Fibroblast of upper back skin (primary cell): ENCODE measurements around the gene IL24.

Experiments used
- DNase-seq: peaks from one replicate; pipeline ENCODE4 v3.0.0-alpha.2; 2013

IL24 gene

DNA sequence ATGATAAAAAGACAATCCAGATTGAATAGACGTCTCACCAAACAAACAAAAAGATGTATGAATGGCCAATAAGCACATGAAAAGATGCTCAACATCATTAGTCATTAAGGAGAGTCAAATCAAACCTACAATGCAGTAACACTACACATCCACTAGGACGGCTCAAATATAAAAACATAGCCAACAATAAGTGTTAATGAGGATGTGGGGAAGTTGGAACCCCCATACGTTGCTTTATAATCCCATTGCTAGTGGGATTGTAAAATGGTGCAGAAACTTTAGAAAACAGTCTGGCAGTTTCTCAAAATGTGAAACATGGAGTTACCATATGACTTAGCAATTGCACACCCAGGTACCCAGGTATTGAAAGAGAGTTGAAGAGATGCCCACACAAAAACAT is 14.7 kb upstream of the IL24 start:
- DNase-seq: no peak

DNA sequence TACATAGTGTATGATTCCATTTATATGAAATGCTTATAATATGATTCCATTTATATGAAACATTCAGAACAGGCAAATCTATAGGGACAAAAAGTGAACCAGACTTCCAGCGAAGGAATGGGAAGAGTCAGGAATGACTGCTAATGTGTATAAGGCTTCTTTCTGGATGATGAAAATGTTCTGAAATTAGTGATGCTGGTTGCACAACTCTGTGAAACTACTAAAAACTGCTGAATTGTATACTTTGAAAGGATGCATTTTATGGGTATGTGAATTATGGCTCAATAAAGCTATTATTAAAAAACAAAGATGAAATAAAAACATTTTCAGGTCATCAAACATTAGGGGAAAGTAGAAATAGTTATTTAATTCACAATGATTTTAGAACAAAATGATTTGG is 14.1 kb upstream of the IL24 start:
- peak; percentile 44 for DNase-seq

DNA sequence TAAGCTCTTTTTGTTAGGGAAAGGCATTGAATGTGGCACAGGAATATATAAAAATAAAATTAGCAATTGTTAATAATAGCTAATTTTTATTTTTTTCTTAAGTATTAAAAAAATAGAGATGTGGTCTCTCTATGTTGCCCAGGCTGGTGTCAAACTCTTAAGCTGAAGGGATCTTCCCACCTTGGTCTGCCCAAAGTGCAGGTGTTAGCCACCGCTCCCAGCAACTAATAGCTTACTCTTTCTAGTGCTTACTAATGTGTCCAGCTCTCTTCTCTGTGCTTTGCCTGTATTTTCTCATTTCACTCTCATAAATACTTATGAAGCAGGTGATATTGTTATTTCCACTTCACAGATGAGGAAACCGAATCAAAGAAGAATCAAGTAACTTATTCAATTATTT is 13.4 kb upstream of the IL24 start:
- DNase-seq: no peak

DNA sequence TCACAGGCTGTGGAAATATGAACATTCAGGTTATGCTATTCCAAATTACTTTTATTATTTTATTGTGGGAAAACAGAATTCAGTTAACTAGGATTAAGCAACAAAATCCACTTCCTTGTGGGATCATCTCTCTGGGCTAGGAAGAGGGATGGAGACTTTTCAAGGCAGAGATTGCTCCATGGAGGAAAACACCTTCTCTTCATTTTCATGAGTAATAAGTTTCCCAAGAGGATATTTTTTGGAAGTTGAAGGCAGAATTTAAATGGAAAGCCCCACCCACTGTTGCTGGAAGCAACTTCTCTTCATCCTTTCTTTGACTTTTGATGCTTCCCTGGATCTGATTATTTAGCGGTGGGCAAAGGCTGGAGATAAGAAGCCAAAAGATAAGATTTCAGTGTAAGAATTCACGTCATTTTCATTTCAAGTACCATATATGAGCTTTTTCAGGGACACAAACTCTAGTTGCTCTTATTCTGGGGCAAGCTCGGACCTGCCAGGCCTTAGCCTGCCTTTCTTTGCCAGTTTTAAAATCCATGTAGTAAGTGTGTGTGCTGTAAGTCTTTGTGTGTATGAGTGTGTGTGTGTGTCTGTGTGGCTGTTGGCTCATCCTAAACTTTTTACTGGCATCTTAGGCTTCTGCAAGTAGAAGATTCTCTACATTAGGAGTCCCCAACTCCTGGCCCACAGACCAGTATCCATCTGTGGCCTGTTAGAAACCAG is 11.7 kb upstream of the IL24 start:
- no peak for DNase-seq

DNA sequence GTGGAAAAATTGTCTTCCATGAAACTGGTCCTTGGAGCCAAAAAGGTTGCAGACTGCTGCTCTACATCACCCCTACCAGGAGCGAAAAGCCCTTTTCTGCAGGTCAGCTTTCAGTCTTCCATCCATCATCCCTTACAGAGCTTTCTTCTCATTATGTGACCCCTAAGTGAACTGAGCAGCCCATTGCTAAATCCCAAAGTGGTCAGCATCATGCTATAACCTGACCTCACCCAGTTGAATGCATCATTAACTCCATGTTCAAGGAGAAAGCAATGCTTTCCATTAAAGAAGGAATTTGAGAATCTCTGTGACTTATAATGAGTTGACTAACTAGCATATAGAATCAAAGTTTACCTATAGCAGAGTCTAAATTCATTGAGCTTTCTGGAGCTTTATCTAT is 10.4 kb upstream of the IL24 start:
- DNase-seq: no peak

DNA sequence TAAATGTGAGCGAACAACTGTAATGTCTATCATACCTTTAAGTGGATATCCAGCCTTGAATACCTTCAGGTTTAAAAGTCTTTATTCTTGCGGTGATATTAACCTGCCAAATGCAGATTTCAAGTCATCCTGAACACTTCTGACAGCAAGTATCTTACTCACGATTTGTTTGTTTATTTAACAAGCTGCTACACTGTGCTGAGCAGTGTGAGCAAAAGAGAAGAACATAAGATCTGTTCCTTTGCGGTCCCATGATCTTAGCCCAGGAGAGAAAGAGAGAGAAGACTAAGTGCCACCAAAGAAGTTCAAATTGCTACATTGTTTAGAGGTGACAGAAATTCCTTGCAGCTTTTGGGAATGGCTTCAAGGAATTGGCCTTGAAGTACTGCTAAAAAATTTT is 9.5 kb upstream of the IL24 start:
- DNase-seq: no peak

DNA sequence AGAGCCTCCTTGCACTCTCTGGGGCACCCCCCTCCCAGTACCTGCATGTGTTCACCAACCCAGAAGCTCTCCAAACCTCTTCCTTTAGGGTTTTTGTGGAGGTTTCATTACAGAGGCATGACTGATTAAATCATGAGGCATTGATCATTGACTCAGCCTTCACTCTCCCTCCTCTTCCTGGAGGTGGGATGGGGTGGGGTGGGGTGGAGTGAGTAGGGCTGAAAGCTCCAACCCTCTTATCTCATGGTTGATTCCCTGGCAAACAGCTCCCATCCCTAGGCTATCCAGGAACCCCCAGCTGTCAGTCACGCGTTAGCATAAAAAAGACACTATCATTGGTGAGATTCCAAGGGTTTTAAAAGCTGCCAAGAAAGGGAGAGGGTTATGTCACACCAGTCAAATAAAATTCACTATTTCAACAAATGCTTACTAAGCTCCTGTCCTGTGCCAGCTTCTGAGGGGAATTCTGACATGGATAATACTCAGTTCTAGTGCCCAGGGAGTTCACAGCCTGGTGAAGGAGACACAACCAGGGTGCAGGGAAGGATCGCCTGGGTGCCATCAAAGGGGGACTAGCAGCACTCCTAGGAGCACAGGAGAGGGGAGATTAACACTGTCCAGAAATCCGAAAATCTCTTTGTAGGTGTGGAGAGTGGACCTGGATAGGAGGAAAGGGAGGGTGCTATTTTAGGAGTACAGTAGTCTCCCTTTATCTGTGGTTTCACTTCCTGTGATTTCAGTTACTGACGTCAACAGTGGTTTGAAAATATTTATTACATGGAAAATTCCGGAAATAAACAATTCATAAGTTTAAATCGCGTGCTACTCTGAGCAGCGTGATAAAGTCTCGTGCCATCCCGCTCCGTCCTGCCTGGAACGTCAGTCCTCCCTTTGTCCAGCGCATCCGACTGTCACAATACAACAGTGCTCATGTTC is 6.8 kb upstream of the IL24 start:
- DNase-seq: peak; percentile 57

DNA sequence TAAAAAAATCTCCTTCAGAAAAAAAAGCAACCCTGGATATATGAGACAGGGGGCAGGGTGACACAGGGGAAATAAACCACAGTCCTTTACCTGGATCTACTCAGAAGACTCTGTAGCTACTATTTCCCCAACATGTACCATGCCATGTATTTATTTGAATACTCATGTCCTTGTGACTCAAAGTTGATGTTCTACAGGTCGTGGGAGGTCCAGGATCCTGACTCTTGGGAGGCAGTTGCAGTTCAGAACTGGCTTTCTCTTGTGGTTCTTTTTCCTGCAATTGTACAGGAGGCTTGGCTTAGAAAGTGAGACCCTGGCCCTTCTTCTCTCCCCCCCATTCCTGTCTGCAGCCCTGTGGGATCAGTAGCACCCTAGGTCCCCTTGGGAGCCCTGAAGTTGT is 5.8 kb upstream of the IL24 start:
- no peak for DNase-seq

DNA sequence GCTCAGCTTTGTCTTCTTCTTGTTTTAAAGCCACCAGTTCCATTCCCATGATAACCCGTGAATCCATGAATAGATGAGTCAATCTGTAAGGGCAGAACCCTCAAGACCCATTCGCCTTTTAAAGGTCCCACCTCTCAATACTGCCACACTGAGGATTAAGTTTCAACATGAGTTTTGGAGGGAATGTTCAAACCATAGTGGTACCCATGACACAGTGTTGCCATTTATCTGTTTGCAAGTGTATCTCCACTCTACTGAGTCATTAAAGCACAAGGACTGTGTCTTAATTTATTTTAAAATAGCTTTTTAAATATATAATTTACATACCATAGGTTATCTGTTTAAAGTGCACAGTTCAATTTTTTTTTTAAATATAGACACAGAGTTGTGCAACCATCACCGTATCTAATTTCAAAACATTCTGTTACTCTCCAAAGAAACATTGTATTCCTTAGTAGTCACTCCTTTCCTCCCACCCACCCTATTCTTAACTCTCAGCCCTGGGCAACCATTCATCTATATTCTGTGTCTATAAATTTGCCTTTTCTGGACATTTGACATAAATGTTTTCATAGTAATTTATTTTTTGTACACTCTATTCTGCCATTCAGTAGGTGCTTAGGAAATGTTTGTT is 4.8 kb upstream of the IL24 start:
- peak; percentile 52 for DNase-seq

DNA sequence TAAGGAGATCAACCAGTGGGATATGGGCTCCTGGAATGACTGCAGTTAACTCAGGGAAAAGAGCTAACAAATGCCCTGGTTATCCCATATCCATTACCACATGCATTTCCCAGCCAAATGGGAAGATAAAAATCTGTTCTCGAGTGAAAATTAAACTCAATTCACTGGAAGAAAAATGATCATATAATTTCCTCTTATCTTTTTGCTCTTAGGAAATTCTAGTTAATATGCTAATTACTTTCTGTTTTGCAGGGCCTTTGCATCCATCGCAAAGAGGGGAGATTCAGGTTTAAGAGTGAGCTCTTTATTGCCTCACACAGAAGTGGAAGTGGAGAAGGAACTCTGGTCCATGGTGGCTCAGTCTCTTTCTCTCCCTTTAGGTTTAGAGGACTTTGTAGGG is 3.9 kb upstream of the IL24 start:
- DNase-seq: no peak

DNA sequence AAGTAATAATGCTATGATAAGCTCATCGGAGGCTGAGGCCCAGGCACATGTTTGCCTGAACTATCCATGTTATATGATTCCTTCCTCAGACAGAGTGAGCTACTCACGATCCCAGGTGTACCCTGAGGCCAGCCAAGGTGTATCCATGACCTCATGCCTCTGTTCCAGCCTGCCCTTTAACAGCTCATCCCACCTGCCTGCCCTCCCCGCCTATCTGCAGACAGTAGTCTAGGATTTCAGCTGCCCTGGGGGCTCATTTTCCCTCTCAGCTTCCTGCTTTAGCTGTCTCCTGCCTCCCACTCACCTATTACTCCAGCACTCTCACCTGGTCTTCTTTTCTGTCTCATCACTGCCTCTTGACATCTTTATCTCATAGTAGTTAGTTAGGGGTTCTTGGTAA is 1.9 kb upstream of the IL24 start:
- no peak for DNase-seq

DNA sequence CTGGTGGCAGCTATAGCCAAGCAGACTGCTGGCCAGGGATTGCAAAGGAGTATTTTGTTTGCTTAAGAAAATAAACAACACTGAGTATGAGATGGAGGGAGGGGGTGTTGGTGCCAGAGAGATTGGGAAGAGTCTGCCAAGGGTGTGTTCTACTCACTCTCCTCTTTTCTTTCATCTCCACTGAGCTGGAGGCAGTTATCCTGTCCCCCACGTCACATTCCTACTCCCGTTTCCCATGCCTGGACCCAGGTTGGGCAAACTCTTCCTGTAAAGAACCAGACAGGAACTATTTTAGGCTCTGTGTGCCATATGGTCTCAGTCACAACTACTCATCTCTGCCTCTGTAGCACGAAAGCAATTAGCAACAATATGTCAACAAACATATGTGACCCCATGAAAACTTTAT is 1.4 kb upstream of the IL24 start:
- peak; percentile 39 for DNase-seq

DNA sequence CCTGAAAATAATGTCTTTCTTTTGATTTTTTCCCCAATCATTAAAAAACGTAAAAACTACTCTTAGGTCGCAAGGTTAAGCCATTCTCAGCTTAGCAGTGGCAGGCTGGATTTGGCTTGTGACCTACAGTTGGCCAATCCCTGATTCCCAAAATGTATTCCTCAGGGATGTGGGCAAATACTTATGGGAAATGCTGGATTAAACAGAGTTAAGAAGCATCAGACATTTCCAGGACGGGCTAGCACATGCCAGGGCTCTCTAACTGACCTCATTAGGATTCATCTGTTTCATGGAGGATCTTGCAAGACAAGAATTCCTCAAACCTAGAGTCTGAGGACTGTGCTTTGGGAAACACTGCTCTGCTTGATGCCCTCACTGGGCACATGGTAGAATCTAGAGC is 982 bp upstream of the IL24 start:
- no peak for DNase-seq

DNA sequence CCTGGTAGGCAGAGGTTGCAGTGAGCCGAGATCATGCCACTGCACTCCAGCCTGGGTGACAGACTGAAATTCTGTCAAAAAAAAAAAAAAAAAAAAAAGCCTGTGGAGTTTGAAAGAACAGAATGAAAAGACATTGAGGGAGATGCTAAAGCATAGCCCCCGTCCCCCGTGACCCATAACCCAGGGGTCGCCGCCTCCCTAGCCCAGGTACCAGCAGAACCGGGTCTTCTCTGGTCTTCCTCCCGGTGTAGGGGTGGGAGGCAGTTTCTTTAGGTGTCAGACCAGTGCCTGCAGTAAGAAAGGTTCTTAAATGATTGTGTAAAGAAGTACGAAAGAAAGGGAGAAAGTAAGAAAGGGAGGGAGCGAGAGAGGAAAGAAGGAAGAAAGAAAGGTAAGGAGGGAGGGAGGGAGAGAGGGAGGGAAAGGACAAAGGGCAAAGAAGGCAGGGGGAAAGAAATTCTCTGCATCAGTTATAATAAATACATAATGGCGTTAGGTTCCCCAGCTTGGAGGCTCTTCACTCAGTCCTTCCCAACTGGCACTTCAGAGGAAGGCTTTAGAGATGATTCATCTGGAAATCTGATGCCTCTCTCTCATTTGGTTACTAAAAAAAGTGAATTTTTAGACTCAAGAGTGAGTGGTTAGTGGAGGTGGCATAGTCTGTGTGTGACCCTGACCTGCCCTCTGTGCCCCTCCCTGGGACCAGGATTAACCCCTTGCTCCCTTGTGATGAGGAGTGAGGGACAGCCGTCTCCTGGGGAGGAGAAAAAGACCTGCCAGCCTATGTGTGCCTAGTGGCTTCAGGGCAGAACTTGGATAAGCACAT is 1.1 kb downstream of the IL24 start:
- DNase-seq: peak; percentile 72

DNA sequence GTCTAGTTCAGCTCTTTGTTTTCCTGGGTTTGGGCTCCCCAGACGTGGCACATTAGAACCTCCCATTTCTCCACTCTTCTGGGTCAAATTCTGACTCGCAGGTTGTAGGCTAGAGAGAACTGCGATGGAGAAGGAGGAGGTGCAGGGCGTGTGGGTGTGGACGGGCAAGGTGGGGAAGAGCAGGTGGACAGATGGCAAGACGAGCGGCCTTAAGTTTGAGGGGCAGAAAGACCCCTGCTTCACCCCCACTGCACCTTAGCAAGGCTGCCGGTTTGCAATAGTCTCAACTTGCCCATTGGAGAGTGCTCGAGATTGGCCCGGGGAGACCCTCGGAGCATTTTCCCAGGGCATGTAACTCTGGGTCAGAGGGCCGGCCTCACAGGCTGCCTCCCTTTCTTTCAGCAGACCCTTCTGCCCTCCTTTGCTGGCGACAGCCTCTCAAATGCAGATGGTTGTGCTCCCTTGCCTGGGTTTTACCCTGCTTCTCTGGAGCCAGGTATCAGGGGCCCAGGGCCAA is 1.7 kb downstream of the IL24 start:
- DNase-seq: no peak

DNA sequence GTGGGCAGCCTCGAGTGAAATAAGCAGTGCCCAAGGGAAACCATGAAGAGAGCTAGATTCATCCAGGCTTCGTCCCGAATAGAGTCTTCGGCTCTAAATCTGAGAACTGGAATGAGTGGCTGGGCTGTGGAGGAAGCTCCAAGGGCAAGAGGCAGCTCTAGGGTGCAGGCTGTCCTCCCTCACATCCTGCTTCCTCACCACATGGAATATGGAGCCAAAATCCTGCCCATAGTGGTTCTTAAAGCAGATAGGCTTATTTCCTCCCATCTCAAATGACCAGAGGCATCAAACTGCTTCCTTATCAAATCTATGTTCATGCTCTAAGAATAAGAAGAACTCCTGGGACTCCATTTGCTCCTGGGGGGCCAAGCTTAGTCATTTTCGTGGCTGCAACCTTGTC is 2.5 kb downstream of the IL24 start:
- no peak for DNase-seq

DNA sequence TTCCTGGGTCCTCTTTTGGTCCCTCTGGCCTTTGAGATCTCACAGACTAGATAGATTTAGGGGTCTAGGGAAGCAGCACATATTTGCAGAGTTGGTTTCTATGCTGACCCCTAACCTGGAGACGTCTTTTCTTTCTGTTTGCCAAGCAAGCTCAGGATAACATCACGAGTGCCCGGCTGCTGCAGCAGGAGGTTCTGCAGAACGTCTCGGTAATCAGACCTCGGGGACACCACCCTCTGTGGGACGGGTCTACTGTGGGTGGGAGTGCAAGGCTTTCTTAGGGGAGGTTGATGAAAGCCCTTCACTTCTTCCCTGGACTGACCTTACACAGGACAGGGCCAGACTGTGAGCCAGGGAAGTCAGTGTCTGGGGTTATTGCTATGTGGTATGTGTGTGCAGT is 2.9 kb downstream of the IL24 start:
- DNase-seq: no peak

DNA sequence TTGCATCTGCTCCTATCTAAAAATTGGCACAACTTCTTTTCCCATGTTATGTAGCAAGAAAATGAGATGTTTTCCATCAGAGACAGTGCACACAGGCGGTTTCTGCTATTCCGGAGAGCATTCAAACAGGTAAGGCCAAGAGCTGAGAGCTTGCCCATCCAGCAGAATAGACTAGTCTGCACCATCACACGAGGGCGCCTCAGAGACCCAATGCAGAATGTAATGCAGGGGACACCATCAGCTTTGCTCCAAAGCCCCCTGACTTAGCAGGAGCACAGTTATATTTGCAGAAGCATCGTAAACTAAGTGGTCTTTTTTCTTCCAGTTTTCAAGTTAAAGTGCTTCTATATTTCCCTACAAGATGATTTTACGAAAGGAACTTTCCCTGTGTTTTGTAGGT is 4.7 kb downstream of the IL24 start:
- no peak for DNase-seq

DNA sequence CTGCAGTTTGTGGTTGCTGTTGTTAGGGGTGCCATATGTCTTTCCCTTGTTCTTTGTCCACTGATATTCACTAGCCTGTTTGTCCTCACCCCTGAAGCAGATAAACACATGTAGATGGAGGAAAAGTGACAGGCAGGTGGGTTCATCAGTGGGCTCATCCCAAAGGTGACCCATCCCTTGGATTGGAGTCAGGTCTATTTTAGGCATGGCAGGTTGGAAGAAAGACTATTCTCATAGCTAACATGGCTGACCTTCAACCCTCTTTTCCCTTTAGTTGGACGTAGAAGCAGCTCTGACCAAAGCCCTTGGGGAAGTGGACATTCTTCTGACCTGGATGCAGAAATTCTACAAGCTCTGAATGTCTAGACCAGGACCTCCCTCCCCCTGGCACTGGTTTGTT is 5.5 kb downstream of the IL24 start:
- DNase-seq: no peak

DNA sequence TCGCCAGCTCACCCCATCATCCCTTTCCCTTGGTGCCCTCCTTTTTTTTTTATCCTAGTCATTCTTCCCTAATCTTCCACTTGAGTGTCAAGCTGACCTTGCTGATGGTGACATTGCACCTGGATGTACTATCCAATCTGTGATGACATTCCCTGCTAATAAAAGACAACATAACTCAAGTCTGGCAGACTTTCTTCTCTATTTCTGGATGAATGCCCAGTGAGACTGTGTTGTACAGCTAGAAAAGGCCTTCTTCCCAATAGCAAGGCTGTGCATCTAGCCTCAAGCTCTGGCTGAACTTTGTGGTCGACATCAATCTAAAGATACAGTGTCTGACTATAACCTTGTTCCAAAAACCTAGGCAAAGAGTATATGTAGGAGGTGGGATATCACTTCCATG is 6.4 kb downstream of the IL24 start:
- DNase-seq: peak; percentile 60

DNA sequence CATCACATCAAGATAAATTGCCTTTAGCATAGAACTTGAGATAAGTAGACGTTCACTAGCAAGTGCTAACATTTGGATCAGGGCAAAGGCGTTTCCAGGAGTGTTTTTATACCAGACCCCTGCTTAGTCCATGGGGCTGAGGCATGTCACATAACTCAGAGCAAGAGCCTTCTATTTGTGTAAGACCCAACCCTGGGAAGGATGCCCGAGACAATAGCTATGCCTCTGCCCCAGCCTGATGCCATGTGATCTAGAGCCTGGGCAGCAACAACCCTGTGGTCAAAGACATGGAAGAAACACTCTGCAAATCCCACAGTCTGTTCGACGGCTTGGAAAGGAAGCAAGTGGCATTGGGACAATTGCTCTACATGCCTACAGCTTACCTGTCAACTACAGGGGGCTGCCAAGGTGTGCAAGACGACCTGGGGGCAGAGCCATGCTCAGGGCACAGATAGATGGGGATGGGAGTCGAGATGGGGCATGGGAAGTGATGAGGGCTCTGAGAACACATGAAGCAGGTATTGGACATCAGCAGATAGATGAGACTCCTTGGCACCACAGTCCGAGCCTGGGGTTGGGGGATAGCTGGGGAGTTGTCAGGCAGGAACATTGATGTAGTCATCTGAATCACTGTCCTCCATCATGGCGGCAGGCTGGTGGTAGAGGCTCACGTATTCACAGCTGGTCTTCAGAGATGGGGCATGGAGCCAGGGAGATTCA is 7.3 kb downstream of the IL24 start:
- no peak for DNase-seq
